Stimulated activated memory B cell treated with anti-CD40 and anti-IgM and Interleukin-4, amounts not matched to agents 10 μg/mL and 1 μg/mL and 100 μg/mL, for 72 hours (primary cell): ENCODE data around the gene RETN.

Source experiments
- ATAC-seq: fragments of 150-1000 bp; cut with Tn5 transposase; 2 replicates; pipeline ENCODE4 v1.10.0; 2021
- H3K27ac Mint-ChIP-seq: one replicate; pipeline ENCODE4 v1.8.0; 2022; ENCODE audit warnings: mild to moderate bottlenecking, mixed read lengths
- H3K27me3 Mint-ChIP-seq: one replicate; pipeline ENCODE4 v1.8.0; 2022; ENCODE audit warnings: mixed read lengths
- H3K36me3 Mint-ChIP-seq: one replicate; pipeline ENCODE4 v1.8.0; 2022; ENCODE audit warnings: mixed read lengths
- H3K4me1 Mint-ChIP-seq: one replicate; pipeline ENCODE4 v1.8.0; 2022; ENCODE audit warnings: mixed read lengths
- H3K4me3 Mint-ChIP-seq: one replicate; pipeline ENCODE4 v1.8.0; 2022; ENCODE audit warnings: mild to moderate bottlenecking, moderate library complexity, mixed read lengths
- H3K9me3 Mint-ChIP-seq: one replicate; pipeline ENCODE4 v1.8.0; 2022; ENCODE audit warnings: mixed read lengths

RETN gene, protein sequence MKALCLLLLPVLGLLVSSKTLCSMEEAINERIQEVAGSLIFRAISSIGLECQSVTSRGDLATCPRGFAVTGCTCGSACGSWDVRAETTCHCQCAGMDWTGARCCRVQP

GRCh38 chr19:7668842-7669241 lies at the start of gene RETN:
Gene RETN, plus strand, starts transcription at chr19:7669049. Its CDS starts 278 bp downstream, at chr19:7669327.
- Mint-ChIP-seq H3K27me3 (peaks cover 69% of the 10 kb centered on the region), H3K4me1 (peaks cover 15% of the 10 kb centered on the region), H3K36me3 (no peaks in the 10 kb centered on the region), H3K4me3 (peak within 1 kb of the TSS; percentile 30), H3K27ac (no peak within 1 kb of the TSS), H3K9me3 (no peaks in the 10 kb centered on the region)
- no peak for ATAC-seq

DNA sequence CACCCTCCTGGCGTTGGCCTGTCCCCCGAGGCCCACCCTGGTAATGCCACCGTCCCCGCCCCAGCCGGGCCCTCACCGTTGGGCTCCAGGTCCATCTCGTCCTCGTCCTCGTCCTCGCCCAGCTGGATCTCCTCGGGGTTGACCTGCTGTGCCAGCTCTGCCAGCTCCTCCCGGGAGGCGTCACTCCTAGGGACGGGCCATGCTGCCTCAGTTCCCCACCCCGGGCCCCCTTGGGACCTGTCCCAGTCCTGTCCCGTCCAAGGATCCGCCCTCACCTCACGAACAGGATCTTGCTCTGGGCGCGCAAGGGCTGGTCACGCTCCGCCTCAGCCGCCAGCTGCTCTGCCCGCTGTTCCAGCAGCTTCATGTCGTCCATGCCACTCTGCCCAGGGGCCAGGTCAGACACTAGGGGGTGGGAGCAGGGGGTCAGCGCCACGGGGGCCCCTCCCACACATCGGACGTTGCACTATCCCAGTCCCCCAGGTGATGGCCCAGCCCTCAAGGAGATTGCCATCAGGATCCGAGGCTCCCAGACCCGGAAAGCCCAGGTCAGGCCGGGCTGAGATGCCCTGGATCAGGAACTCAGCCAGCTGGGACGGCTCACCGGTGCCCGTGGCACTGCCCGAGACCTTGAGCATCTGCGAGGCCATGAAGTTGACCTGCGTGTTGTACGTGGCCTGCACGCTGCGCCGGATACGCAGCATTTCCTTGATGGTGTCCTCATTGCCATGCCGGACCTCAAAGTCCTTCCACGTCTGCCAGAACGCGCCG lies 49.0 kb upstream of the RETN start:
- Mint-ChIP-seq H3K27me3 (no peaks in the 10 kb centered on the region), H3K27ac (no peak overlapping the region), H3K4me3 (no peak overlapping the region), H3K4me1 (no peaks in the 10 kb centered on the region), H3K9me3 (no peaks in the 10 kb centered on the region), H3K36me3 (peaks cover 77% of the 10 kb centered on the region)
- ATAC-seq = no peak

- no peak overlapping the region for H3K27ac Mint-ChIP-seq
- H3K27me3 Mint-ChIP-seq = no peaks in the 10 kb centered on the region
- peaks cover 82% of the 10 kb centered on the region for H3K36me3 Mint-ChIP-seq
- H3K9me3 Mint-ChIP-seq = no peaks in the 10 kb centered on the region
- H3K4me3 Mint-ChIP-seq = no peak overlapping the region
- ATAC-seq = no peak
- no peaks in the 10 kb centered on the region for H3K4me1 Mint-ChIP-seq
Observed at GRCh38 chr19:7620442-7621412, 48.1 kb upstream of the RETN start.

- ATAC-seq = no peak
- Mint-ChIP-seq H3K27me3 (no peaks in the 10 kb centered on the region), H3K36me3 (peaks cover 69% of the 10 kb centered on the region), H3K9me3 (no peaks in the 10 kb centered on the region), H3K4me3 (no peak overlapping the region), H3K27ac (no peak overlapping the region), H3K4me1 (peaks cover 14% of the 10 kb centered on the region)
Observed at GRCh38 chr19:7622933-7623685, 45.7 kb upstream of the RETN start.

- no peaks in the 10 kb centered on the region for H3K9me3 Mint-ChIP-seq
- no peak for ATAC-seq
- H3K36me3 Mint-ChIP-seq = peaks cover 61% of the 10 kb centered on the region
- no peaks in the 10 kb centered on the region for H3K27me3 Mint-ChIP-seq
- H3K4me1 Mint-ChIP-seq = peaks cover 22% of the 10 kb centered on the region
- H3K27ac Mint-ChIP-seq = no peak overlapping the region
- no peak overlapping the region for H3K4me3 Mint-ChIP-seq
Observed at GRCh38 chr19:7623725-7624603, 44.9 kb upstream of the RETN start.

GRCh38 chr19:7624810-7625209 lies 44.0 kb upstream of the RETN start:
- Mint-ChIP-seq H3K9me3 (no peaks in the 10 kb centered on the region), H3K36me3 (peaks cover 62% of the 10 kb centered on the region), H3K27me3 (no peaks in the 10 kb centered on the region), H3K4me3 (no peak overlapping the region), H3K4me1 (peaks cover 31% of the 10 kb centered on the region), H3K27ac (no peak overlapping the region)
- no peak for ATAC-seq

- Mint-ChIP-seq H3K27ac (no peak overlapping the region), H3K9me3 (no peaks in the 10 kb centered on the region), H3K4me1 (peaks cover 41% of the 10 kb centered on the region), H3K4me3 (no peak overlapping the region), H3K36me3 (peaks cover 54% of the 10 kb centered on the region), H3K27me3 (no peaks in the 10 kb centered on the region)
- ATAC-seq = no peak
Observed at GRCh38 chr19:7625763-7626372, 43.0 kb upstream of the RETN start.

- H3K36me3 Mint-ChIP-seq = peaks cover 48% of the 10 kb centered on the region
- no peaks in the 10 kb centered on the region for H3K27me3 Mint-ChIP-seq
- ATAC-seq = no peak
- no peaks in the 10 kb centered on the region for H3K9me3 Mint-ChIP-seq
- H3K27ac Mint-ChIP-seq = no peak overlapping the region
- H3K4me1 Mint-ChIP-seq = peaks cover 52% of the 10 kb centered on the region
- H3K4me3 Mint-ChIP-seq = no peak overlapping the region
Observed at GRCh38 chr19:7627166-7627565, 41.7 kb upstream of the RETN start.

DNA sequence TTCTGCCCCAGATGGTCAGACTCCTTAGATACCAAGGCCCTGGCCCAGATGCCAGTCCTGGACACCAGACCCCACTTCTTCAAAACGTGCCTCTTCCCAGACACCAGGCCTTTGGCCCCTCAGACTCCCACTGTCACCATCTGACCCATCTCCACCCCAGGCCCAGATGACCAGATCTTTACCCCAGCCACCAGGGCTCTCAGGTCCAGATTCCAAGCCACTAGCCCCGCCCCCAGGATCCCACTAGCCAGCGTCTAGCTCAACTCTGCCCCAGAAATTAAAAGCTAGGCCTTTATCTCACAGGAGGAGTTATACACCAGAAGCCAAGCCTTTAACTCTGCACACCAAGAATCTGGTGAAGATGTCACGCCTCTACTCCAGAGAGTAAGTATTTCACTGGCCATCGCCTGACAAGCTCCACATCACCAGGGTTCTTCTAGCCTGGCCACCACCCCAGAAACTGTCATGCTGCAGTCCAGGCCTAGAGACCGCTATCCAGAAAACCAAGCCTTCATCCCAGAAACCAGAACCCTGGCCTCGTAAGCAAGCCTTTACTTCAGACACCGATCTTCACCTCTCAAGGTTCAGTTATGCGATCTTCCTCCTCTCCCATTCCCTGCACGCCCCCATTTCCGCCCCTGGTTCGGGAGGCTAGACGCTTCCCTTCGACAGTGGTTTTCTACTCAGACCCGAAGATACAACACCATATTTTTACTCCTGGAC lies 40.1 kb upstream of the RETN start:
- peak overlapping the region; percentile 93 for H3K4me3 Mint-ChIP-seq
- H3K9me3 Mint-ChIP-seq = no peaks in the 10 kb centered on the region
- peaks cover 52% of the 10 kb centered on the region for H3K4me1 Mint-ChIP-seq
- peak overlapping the region; percentile 97 for H3K27ac Mint-ChIP-seq
- ATAC-seq = no peak
- H3K36me3 Mint-ChIP-seq = peaks cover 47% of the 10 kb centered on the region
- H3K27me3 Mint-ChIP-seq = no peaks in the 10 kb centered on the region

GRCh38 chr19:7629347-7630054 lies 39.3 kb upstream of the RETN start, which contains the start of the genes PET100 and XAB2:
Gene PET100, plus strand, starts transcription at chr19:7629793. Its CDS starts 41 bp downstream, at chr19:7629834.
Gene XAB2, minus strand, starts transcription at chr19:7629545. Its CDS starts 18 bp downstream, at chr19:7629527.
- H3K4me3 Mint-ChIP-seq = peak within 1 kb of the TSS; percentile 93
- peaks cover 41% of the 10 kb centered on the region for H3K36me3 Mint-ChIP-seq
- ATAC-seq = peak; percentile 98
- H3K9me3 Mint-ChIP-seq = no peaks in the 10 kb centered on the region
- H3K4me1 Mint-ChIP-seq = peaks cover 56% of the 10 kb centered on the region
- H3K27ac Mint-ChIP-seq = peak within 1 kb of the TSS; percentile 97
- H3K27me3 Mint-ChIP-seq = no peaks in the 10 kb centered on the region

DNA sequence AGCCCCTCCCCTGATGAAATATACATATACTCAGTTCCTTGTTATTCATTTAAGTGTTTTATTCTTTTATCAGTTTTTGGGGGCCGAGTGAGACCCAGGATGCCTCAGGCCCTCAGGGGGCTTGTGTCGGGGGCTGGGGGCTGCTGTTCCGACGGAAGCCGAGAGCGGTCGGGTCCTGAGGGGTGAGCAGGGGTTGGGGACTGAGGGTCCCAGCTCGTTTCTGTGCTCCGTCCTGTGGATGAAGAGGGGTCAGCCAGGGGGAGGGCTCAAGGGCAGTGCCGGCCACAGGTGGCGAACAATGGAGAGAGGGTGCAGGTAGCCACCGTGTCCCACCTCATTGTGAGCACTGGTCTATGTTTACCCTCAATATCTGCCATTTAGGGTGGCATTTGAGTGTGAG lies 37.3 kb upstream of the RETN start:
- no peaks in the 10 kb centered on the region for H3K9me3 Mint-ChIP-seq
- ATAC-seq = no peak
- H3K36me3 Mint-ChIP-seq = peaks cover 32% of the 10 kb centered on the region
- no peaks in the 10 kb centered on the region for H3K27me3 Mint-ChIP-seq
- peaks cover 69% of the 10 kb centered on the region for H3K4me1 Mint-ChIP-seq
- no peak overlapping the region for H3K4me3 Mint-ChIP-seq
- no peak overlapping the region for H3K27ac Mint-ChIP-seq

GRCh38 chr19:7632340-7633203 lies 36.3 kb upstream of the RETN start:
- Mint-ChIP-seq H3K36me3 (peaks cover 26% of the 10 kb centered on the region), H3K4me3 (no peak overlapping the region), H3K27ac (no peak overlapping the region), H3K27me3 (no peaks in the 10 kb centered on the region), H3K9me3 (no peaks in the 10 kb centered on the region), H3K4me1 (peaks cover 67% of the 10 kb centered on the region)
- no peak for ATAC-seq
